H9 (cell line): ENCODE results near the gene IFNAR2. TPM values are rescaled to one million over a fixed set of nuclear protein-coding genes. Genes with fewer than 3 reads are reported as not detected.

Experiments used
- DNase-seq: peaks from one replicate; pipeline ENCODE4 v3.0.0-alpha.2; 2017
- H2AFZ ChIP-seq: one replicate; pipeline ENCODE4 v1.6.1; 2013; ENCODE audit warnings: mild to moderate bottlenecking, low read length, control low read depth, moderate library complexity
- H2AK5ac ChIP-seq: 2 replicates; pipeline ENCODE4 v1.6.1; 2013; ENCODE audit warnings: low read length, control low read depth, mixed read lengths; ENCODE audit not compliant: insufficient read length
- H2BK120ac ChIP-seq: one replicate; pipeline ENCODE4 v1.6.1; 2013; ENCODE audit warnings: low read depth, mild to moderate bottlenecking, low read length, control low read depth, inconsistent platforms; ENCODE audit not compliant: poor library complexity, severe bottlenecking
- H2BK12ac ChIP-seq: 2 replicates; pipeline ENCODE4 v1.6.1; 2013; ENCODE audit warnings: low read length, control low read depth, mixed read lengths, low read depth; ENCODE audit not compliant: insufficient read length
- H2BK15ac ChIP-seq: 2 replicates; pipeline ENCODE4 v1.6.1; 2013; ENCODE audit warnings: low read depth, low read length, control low read depth
- H2BK20ac ChIP-seq: one replicate; pipeline ENCODE4 v1.6.1; 2013; ENCODE audit warnings: low read depth, mild to moderate bottlenecking, low read length, control low read depth, inconsistent platforms; ENCODE audit not compliant: poor library complexity, severe bottlenecking
- H2BK5ac ChIP-seq: 2 replicates; pipeline ENCODE4 v1.6.1; 2013; ENCODE audit warnings: low read length, control low read depth, mixed read lengths; ENCODE audit not compliant: insufficient read length
- H3K14ac ChIP-seq: 2 replicates; pipeline ENCODE4 v1.6.1; 2013; ENCODE audit warnings: low read length, control low read depth; ENCODE audit not compliant: insufficient read depth
- H3K18ac ChIP-seq: 2 replicates; pipeline ENCODE4 v1.6.1; 2013; ENCODE audit warnings: low read depth, mild to moderate bottlenecking, mixed read lengths, low read length, control low read depth; ENCODE audit not compliant: insufficient read length
- H3K23ac ChIP-seq: 2 replicates; pipeline ENCODE4 v1.6.1; 2013; ENCODE audit warnings: low read length, control low read depth, mixed read lengths, low read depth; ENCODE audit not compliant: insufficient read length
- H3K23me2 ChIP-seq: 2 replicates; pipeline ENCODE4 v1.6.1; 2013; ENCODE audit warnings: low read depth, mild to moderate bottlenecking, mixed read lengths, low read length, control low read depth; ENCODE audit not compliant: insufficient read length, poor library complexity, severe bottlenecking
- H3K27ac ChIP-seq: 2 replicates; pipeline ENCODE4 v1.5.1; 2013; ENCODE audit warnings: low read length, control low read depth, mixed read lengths, low read depth; ENCODE audit not compliant: insufficient read length
- H3K27me3 ChIP-seq: 2 replicates; pipeline ENCODE4 v1.6.1; 2013; ENCODE audit warnings: low read length, control low read depth, inconsistent platforms; ENCODE audit not compliant: insufficient read depth
- H3K4ac ChIP-seq: 2 replicates; pipeline ENCODE4 v1.6.1; 2013; ENCODE audit warnings: low read depth, mild to moderate bottlenecking, control low read depth, inconsistent platforms, low read length, moderate library complexity
- H3K4me1 ChIP-seq: 2 replicates; pipeline ENCODE4 v1.6.1; 2013; ENCODE audit warnings: low read length, control low read depth, inconsistent platforms; ENCODE audit not compliant: insufficient read depth
- H3K4me2 ChIP-seq: 2 replicates; pipeline ENCODE4 v1.6.1; 2013; ENCODE audit warnings: low read length, control low read depth, mixed read lengths; ENCODE audit not compliant: insufficient read length, insufficient read depth
- H3K56ac ChIP-seq: 2 replicates; pipeline ENCODE4 v1.6.1; 2013; ENCODE audit warnings: low read depth, mild to moderate bottlenecking, mixed read lengths, low read length, control low read depth; ENCODE audit not compliant: insufficient read length
- H3K79me1 ChIP-seq: 2 replicates; pipeline ENCODE4 v1.6.1; 2013; ENCODE audit warnings: low read depth, mild to moderate bottlenecking, moderate library complexity, low read length, control low read depth, inconsistent platforms; ENCODE audit not compliant: insufficient read depth, poor library complexity, severe bottlenecking
- H3K79me2 ChIP-seq: 2 replicates; pipeline ENCODE4 v1.6.1; 2013; ENCODE audit warnings: low read length, control low read depth, inconsistent platforms; ENCODE audit not compliant: insufficient read depth
- H3K9ac ChIP-seq: 2 replicates; pipeline ENCODE4 v1.6.1; 2013; ENCODE audit warnings: low read length, control low read depth, mixed read lengths; ENCODE audit not compliant: insufficient read length; ENCODE audit errors: extremely low read depth
- H3K9me3 ChIP-seq: one replicate; pipeline ENCODE4 v1.6.1; 2013; ENCODE audit warnings: low read depth, low read length, inconsistent platforms; ENCODE audit not compliant: control insufficient read depth
- H3T11ph ChIP-seq: one replicate; pipeline ENCODE4 v1.6.1; 2013; ENCODE audit warnings: mild to moderate bottlenecking, low read length, control low read depth, inconsistent platforms
- H4K20me1 ChIP-seq: one replicate; pipeline ENCODE4 v1.6.1; 2013; ENCODE audit not compliant: control insufficient read depth, insufficient read length, insufficient read depth
- H4K5ac ChIP-seq: 2 replicates; pipeline ENCODE4 v1.6.1; 2013; ENCODE audit warnings: low read depth, mild to moderate bottlenecking, mixed read lengths, low read length, control low read depth; ENCODE audit not compliant: insufficient read length
- H4K8ac ChIP-seq: replicated peaks from 2 replicates; pipeline ENCODE4 v1.6.1; 2013; ENCODE audit warnings: low read length, control low read depth, mixed read lengths, low read depth; ENCODE audit not compliant: insufficient read length
- H4K91ac ChIP-seq: 2 replicates; pipeline ENCODE4 v1.6.1; 2013; ENCODE audit warnings: low read depth, mild to moderate bottlenecking, moderate library complexity, mixed read lengths, low read length, control low read depth; ENCODE audit not compliant: insufficient read length
- H3K27ac Mint-ChIP-seq, 3 experiments: 2 replicates in 2 of 3; 3 replicates in 1 of 3; pipeline ENCODE4 v1.8.0; 2020 to 2021; ENCODE audit warnings: mixed read lengths in 3 of 3, mild to moderate bottlenecking in 1 of 3, moderate library complexity in 1 of 3
- H3K27me3 Mint-ChIP-seq: 2 replicates; pipeline ENCODE4 v1.8.0; 2021; ENCODE audit warnings: low read depth, mild to moderate bottlenecking, moderate library complexity, mixed read lengths
- H3K36me3 Mint-ChIP-seq, 3 experiments: 2 replicates in 2 of 3; 3 replicates in 1 of 3; pipeline ENCODE4 v1.8.0; 2020 to 2021; ENCODE audit warnings: low read depth in 3 of 3, mixed read lengths in 3 of 3; ENCODE audit not compliant: insufficient read depth in 1 of 3
- H3K4me1 Mint-ChIP-seq, 2 experiments: 2 replicates each; pipeline ENCODE4 v1.8.0; 2020; ENCODE audit warnings: mixed read lengths in 2 of 2
- H3K4me3 Mint-ChIP-seq, 2 experiments: 2 replicates in 1 of 2; 3 replicates in 1 of 2; pipeline ENCODE4 v1.8.0; 2020 to 2021; ENCODE audit warnings: mild to moderate bottlenecking in 2 of 2, mixed read lengths in 2 of 2, moderate library complexity in 1 of 2
- H3K9me3 Mint-ChIP-seq, 2 experiments: 2 replicates in 1 of 2; 3 replicates in 1 of 2; pipeline ENCODE4 v1.8.0; 2020; ENCODE audit warnings: mild to moderate bottlenecking in 2 of 2, mixed read lengths in 2 of 2, moderate library complexity in 1 of 2
- WGBS: extraction: QIAGEN DNeasy Blood & Tissue Kit; methylation state at CpG from one replicate; pipeline ENCODE4 v1.1.7; 2013; ENCODE audit warnings: missing lambda C conversion rate, low lambda C conversion rate, mixed read lengths; ENCODE audit not compliant: insufficient read length; ENCODE audit errors: extremely low coverage; 5-methylcytosine and 5-hydroxymethylcytosine counted together
- total RNA-seq: library from RNA; stranded (reverse); gene quantifications from 2 replicates; pipeline ENCODE4 v1.2.1, GENCODE V29; 2021
- TF ChIP-seq, protein P1 (sequence below): fragments of 200-600 bp; sonication (generic); conservative IDR thresholded peaks from 3 replicates; pipeline ENCODE4 v1.8.0; 2021; ENCODE audit warnings: antibody characterized with exemption, mild to moderate bottlenecking

Gene IFNAR2
- total RNA-seq, 1 experiment from 2014 or later, result 14.4 TPM

DNA sequence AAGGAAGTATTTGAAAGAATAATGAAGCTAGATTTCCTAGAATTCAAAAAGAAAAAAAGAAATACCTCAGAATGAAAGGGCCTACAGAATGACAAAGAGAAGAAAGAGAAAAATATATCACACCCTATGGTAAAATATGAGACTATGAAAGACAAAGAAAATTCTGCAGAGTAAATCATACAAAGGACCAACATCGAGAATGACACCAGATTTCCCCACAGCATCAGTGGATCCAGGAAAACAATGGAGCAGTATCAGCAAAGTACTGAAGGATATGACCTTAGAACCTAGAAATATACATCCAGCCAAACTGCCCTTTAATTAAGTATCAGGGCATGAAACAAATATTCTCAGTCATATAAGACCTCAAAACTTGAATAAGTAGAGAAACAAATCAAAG, 21.2 kb upstream of the IFNAR2 start:
- H3K4me2 ChIP-seq, result no peak overlapping the region
- no peak overlapping the region for H3K56ac ChIP-seq
- H3K27me3 ChIP-seq, result no peaks in the 10 kb centered on the region
- H3K23ac ChIP-seq, result no peak overlapping the region
- peaks cover 5 to 6% of the 10 kb centered on the region in 2 experiments for H3K4me1 Mint-ChIP-seq
- no peak overlapping the region for H3K4ac ChIP-seq
- no peak overlapping the region for H2BK120ac ChIP-seq
- WGBS, result no CpG with 5 or more reads among the region's 1 CpG
- H3K27ac ChIP-seq, result no peak overlapping the region
- DNase-seq, result no peak
- H3K14ac ChIP-seq, result no peak overlapping the region
- no peaks in the 10 kb centered on the region for H3K79me1 ChIP-seq
- H3K18ac ChIP-seq, result no peak overlapping the region
- no peak overlapping the region for H4K91ac ChIP-seq
- H3K9ac ChIP-seq, result no peak overlapping the region
- H2AK5ac ChIP-seq, result no peak overlapping the region
- TF ChIP-seq, protein P1, sequence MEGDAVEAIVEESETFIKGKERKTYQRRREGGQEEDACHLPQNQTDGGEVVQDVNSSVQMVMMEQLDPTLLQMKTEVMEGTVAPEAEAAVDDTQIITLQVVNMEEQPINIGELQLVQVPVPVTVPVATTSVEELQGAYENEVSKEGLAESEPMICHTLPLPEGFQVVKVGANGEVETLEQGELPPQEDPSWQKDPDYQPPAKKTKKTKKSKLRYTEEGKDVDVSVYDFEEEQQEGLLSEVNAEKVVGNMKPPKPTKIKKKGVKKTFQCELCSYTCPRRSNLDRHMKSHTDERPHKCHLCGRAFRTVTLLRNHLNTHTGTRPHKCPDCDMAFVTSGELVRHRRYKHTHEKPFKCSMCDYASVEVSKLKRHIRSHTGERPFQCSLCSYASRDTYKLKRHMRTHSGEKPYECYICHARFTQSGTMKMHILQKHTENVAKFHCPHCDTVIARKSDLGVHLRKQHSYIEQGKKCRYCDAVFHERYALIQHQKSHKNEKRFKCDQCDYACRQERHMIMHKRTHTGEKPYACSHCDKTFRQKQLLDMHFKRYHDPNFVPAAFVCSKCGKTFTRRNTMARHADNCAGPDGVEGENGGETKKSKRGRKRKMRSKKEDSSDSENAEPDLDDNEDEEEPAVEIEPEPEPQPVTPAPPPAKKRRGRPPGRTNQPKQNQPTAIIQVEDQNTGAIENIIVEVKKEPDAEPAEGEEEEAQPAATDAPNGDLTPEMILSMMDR, result no peak
- no peak overlapping the region for H2BK15ac ChIP-seq
- no peak overlapping the region for H2BK5ac ChIP-seq
- no peak overlapping the region for H3K4me3 Mint-ChIP-seq
- H3K9me3 Mint-ChIP-seq, result peaks cover 11 to 15% of the 10 kb centered on the region in 2 experiments
- H4K5ac ChIP-seq, result no peak overlapping the region
- H2AFZ ChIP-seq, result no peak overlapping the region
- H3K27me3 Mint-ChIP-seq, result no peaks in the 10 kb centered on the region; the same call in none of the 2 replicates
- no peak overlapping the region for H2BK20ac ChIP-seq
- H3K9me3 ChIP-seq, result no peaks in the 10 kb centered on the region
- no peak overlapping the region for H3T11ph ChIP-seq
- H4K20me1 ChIP-seq, result no peaks in the 10 kb centered on the region
- H3K79me2 ChIP-seq, result no peaks in the 10 kb centered on the region
- H3K27ac Mint-ChIP-seq, result no peak overlapping the region
- H3K23me2 ChIP-seq, result no peaks in the 10 kb centered on the region
- H4K8ac ChIP-seq, result no peak overlapping the region
- H3K36me3 Mint-ChIP-seq, result peaks cover 2 to 11% (median 9%) of the 10 kb centered on the region in 3 experiments; a peak in 5 of 7 replicates
- H3K4me1 ChIP-seq, result no peaks in the 10 kb centered on the region
- no peak overlapping the region for H2BK12ac ChIP-seq
